HepG2 (cell line): ENCODE measurements around the gene TSEN34. TPM values are rescaled to one million over a fixed set of nuclear protein-coding genes. Genes with fewer than 3 reads are reported as not detected.

Experiments
- DMTF1 ChIP-seq: sonication (generic); formaldehyde crosslinking; IDR thresholded peaks from 2 replicates; pipeline ENCODE4 v1.4.0; 2020; ENCODE audit warnings: mild to moderate bottlenecking, missing genetic modification reagents
- FOXC1 ChIP-seq: sonication (generic); formaldehyde crosslinking; IDR thresholded peaks from 2 replicates; pipeline ENCODE4 v1.8.0; 2022; ENCODE audit warnings: mild to moderate bottlenecking, missing genetic modification reagents, borderline replicate concordance
- FOXJ3 ChIP-seq: sonication (generic); formaldehyde crosslinking; IDR thresholded peaks from 2 replicates; pipeline ENCODE4 v1.4.0; 2020; ENCODE audit warnings: missing genetic modification reagents, mild to moderate bottlenecking, borderline replicate concordance
- GATA4 ChIP-seq: sonication (generic); IDR thresholded peaks from 2 replicates; pipeline ENCODE4 v1.6.1; 2016; ENCODE audit warnings: antibody characterized with exemption, low read depth, borderline replicate concordance
- GLI4 ChIP-seq: sonication (generic); formaldehyde crosslinking; IDR thresholded peaks from 2 replicates; pipeline ENCODE4 v1.5.1; 2020; ENCODE audit warnings: missing genetic modification reagents, mild to moderate bottlenecking, moderate library complexity, borderline replicate concordance
- ISL2 ChIP-seq: sonication (generic); formaldehyde crosslinking; IDR thresholded peaks from 2 replicates; pipeline ENCODE4 v1.5.0; 2020; ENCODE audit warnings: missing genetic modification reagents
- KLF12 ChIP-seq: sonication (generic); formaldehyde crosslinking; IDR thresholded peaks from 2 replicates; pipeline ENCODE4 v1.4.0; 2020; ENCODE audit warnings: missing genetic modification reagents, borderline replicate concordance
- LCORL ChIP-seq, 2 experiments: fragments of 450-650 bp in 1 of 2; sonication (generic) in 1 of 2; formaldehyde crosslinking in 1 of 2; IDR thresholded peaks; 2 replicates each; pipeline versions ENCODE4 v1.5.0 to v1.6.1; 2017 to 2020; ENCODE audit warnings: antibody characterized with exemption in 1 of 2, missing genetic modification reagents in 1 of 2
- PHF20 ChIP-seq: sonication (generic); formaldehyde crosslinking; IDR thresholded peaks from 2 replicates; pipeline ENCODE4 v1.5.0; 2020; ENCODE audit warnings: mild to moderate bottlenecking, missing genetic modification reagents
- RAD51 ChIP-seq: fragments of 450-650 bp; IDR thresholded peaks from 2 replicates; pipeline ENCODE4 v1.6.1; 2016; ENCODE audit warnings: borderline replicate concordance
- RELA ChIP-seq: sonication (generic); formaldehyde crosslinking; IDR thresholded peaks from 2 replicates; pipeline ENCODE4 v1.4.0; 2020; ENCODE audit warnings: missing genetic modification reagents
- RFX5 ChIP-seq: IDR thresholded peaks from 2 replicates; pipeline ENCODE4 v1.6.1; 2011; ENCODE audit warnings: low read depth, low read length, improper control_type of control experiment
- TBL1XR1 ChIP-seq: fragments of 150-350 bp; IDR thresholded peaks from 2 replicates; pipeline ENCODE4 v1.6.1; 2014; ENCODE audit warnings: borderline replicate concordance, low read length; ENCODE audit not compliant: partially characterized antibody
- TERF1 ChIP-seq: sonication (generic); formaldehyde crosslinking; IDR thresholded peaks from 2 replicates; pipeline ENCODE4 v1.8.0; 2022; ENCODE audit warnings: mild to moderate bottlenecking, missing genetic modification reagents, moderate library complexity
- ZNF10 ChIP-seq: sonication (generic); formaldehyde crosslinking; IDR thresholded peaks from 2 replicates; pipeline ENCODE4 v1.4.0; 2020; ENCODE audit warnings: mild to moderate bottlenecking, low read depth, missing genetic modification reagents, borderline replicate concordance
- ZNF124 ChIP-seq: sonication (generic); formaldehyde crosslinking; IDR thresholded peaks from 2 replicates; pipeline ENCODE4 v1.4.0; 2020; ENCODE audit warnings: missing genetic modification reagents
- ZNF20 ChIP-seq: sonication (generic); formaldehyde crosslinking; IDR thresholded peaks from 2 replicates; pipeline ENCODE4 v1.4.0; 2020; ENCODE audit warnings: mild to moderate bottlenecking, moderate library complexity, missing genetic modification reagents
- ZNF260 ChIP-seq: sonication (generic); formaldehyde crosslinking; IDR thresholded peaks from 2 replicates; pipeline ENCODE4 v1.4.0; 2020; ENCODE audit warnings: missing genetic modification reagents, low read depth, mild to moderate bottlenecking, borderline replicate concordance
- ZNF263 ChIP-seq: sonication (generic); formaldehyde crosslinking; IDR thresholded peaks from 2 replicates; pipeline ENCODE4 v1.4.0; 2020; ENCODE audit warnings: missing genetic modification reagents
- ZNF33A ChIP-seq: sonication (generic); formaldehyde crosslinking; IDR thresholded peaks from 2 replicates; pipeline ENCODE4 v1.5.1; 2020; ENCODE audit warnings: missing genetic modification reagents, mild to moderate bottlenecking, moderate library complexity, borderline replicate concordance
- ZNF513 ChIP-seq: sonication (generic); formaldehyde crosslinking; conservative IDR thresholded peaks from 2 replicates; pipeline ENCODE4 v1.5.0; 2020; ENCODE audit warnings: missing genetic modification reagents
- ZNF564 ChIP-seq: sonication (generic); formaldehyde crosslinking; IDR thresholded peaks from 2 replicates; pipeline ENCODE4 v1.8.1; 2023; ENCODE audit warnings: mild to moderate bottlenecking, missing genetic modification reagents
- ZNF639 ChIP-seq: conservative IDR thresholded peaks from 2 replicates; pipeline ENCODE4 v1.6.1; 2018; ENCODE audit warnings: missing genetic modification reagents
- ZNF674 ChIP-seq: sonication (generic); formaldehyde crosslinking; IDR thresholded peaks from 2 replicates; pipeline ENCODE4 v1.5.0; 2020; ENCODE audit warnings: low read depth, mild to moderate bottlenecking, missing genetic modification reagents
- ZSCAN22 ChIP-seq: sonication (generic); formaldehyde crosslinking; IDR thresholded peaks from 2 replicates; pipeline ENCODE4 v1.4.0; 2020; ENCODE audit warnings: mild to moderate bottlenecking, missing genetic modification reagents
- polyA plus RNA-seq, 8 experiments: library from polyadenylated mRNA; depleted of rRNA in 3 of 8; stranded (reverse) in 7 of 8; unstranded in 1 of 8; fragments of >200 nt; fragmentation: Illumina TruSeq in 4 of 8; extraction: Trizol in 4 of 8; gene quantifications; 2 replicates each; pipeline versions ENCODE4 v1.2.1 to v1.2.3, GENCODE V29; 2011 to 2016; ENCODE audit warnings: low read depth in 4 of 8, missing spikeins in 1 of 8, mixed read lengths in 1 of 8; ENCODE audit not compliant: insufficient read depth in 1 of 8
- total RNA-seq, 5 experiments: library from RNA; depleted of rRNA; stranded (reverse); fragments of >200 nt; fragmentation: Illumina TruSeq; extraction: Trizol; gene quantifications; 2 replicates each; pipeline ENCODE4 v1.2.3, GENCODE V29; 2016; ENCODE audit warnings: low read depth in 1 of 5

Gene TSEN34
- total and polyA plus RNA-seq, 2 of the 13 experiments (the other 11 are each of a cell fraction or from before 2014, with no cell fraction given) = 55.1 to 65.4 TPM

- peak; percentile 49 for TF ChIP-seq RFX5
- TF ChIP-seq ZNF20 (CRISPR knock-in tag) = no peak
- no peak for TF ChIP-seq FOXC1 (CRISPR knock-in tag)
- no peak for TF ChIP-seq KLF12 (CRISPR knock-in tag)
- TF ChIP-seq ISL2 (CRISPR knock-in tag) = 0 out of 2 replicates have a peak, but pooled peaks have one; percentile 6
- no peak for TF ChIP-seq DMTF1 (CRISPR knock-in tag)
- no peak for TF ChIP-seq ZNF260 (CRISPR knock-in tag)
- TF ChIP-seq LCORL (IDR thresholded peaks at IDR 0.05) = no peak
- TF ChIP-seq LCORL (CRISPR knock-in tag; IDR thresholded peaks at IDR 0.05) = 0 out of 2 replicates have a peak, but pooled peaks have one; percentile 12
- TF ChIP-seq ZNF564 = no peak
- no peak for TF ChIP-seq ZNF674 (CRISPR knock-in tag)
- TF ChIP-seq ZNF263 = no peak
- TF ChIP-seq TERF1 (CRISPR knock-in tag) = no peak
- no peak for TF ChIP-seq FOXJ3
- no peak for TF ChIP-seq PHF20 (CRISPR knock-in tag)
- TF ChIP-seq RELA = no peak
- TF ChIP-seq ZNF33A (CRISPR knock-in tag) = no peak
- TF ChIP-seq TBL1XR1 = no peak
- no peak for TF ChIP-seq ZNF124
- no peak for TF ChIP-seq GLI4
- no peak for TF ChIP-seq GATA4
- TF ChIP-seq ZNF639 (CRISPR knock-in tag) = no peak; the same call in 1 of the 2 replicates
- TF ChIP-seq RAD51 = no peak
- TF ChIP-seq ZNF513 (CRISPR knock-in tag) = no peak
- 0 out of 2 replicates have a peak, but pooled peaks have one; percentile 24 for TF ChIP-seq ZSCAN22 (CRISPR knock-in tag)
- TF ChIP-seq ZNF10 (CRISPR knock-in tag) = no peak
Measured at GRCh38 chr19:54201172-54201701, 10.1 kb downstream of the TSEN34 start (continued).
